PC-3 (cell line): ENCODE data around the gene NAPB.

ENCODE experiments used
- CTCF ChIP-seq: fragments of 300-600 bp; sonication (generic); conservative IDR thresholded peaks from 2 replicates; pipeline ENCODE4 v1.5.1; 2017; ENCODE audit warnings: antibody characterized with exemption, low read depth, mild to moderate bottlenecking, low read length
- EZH2 ChIP-seq: fragments of 300-600 bp; sonication (generic); IDR thresholded peaks from one replicate; pipeline ENCODE4 v1.6.1; 2017; ENCODE audit warnings: antibody characterized with exemption, mild to moderate bottlenecking, low read length; ENCODE audit not compliant: unreplicated experiment

DNA sequence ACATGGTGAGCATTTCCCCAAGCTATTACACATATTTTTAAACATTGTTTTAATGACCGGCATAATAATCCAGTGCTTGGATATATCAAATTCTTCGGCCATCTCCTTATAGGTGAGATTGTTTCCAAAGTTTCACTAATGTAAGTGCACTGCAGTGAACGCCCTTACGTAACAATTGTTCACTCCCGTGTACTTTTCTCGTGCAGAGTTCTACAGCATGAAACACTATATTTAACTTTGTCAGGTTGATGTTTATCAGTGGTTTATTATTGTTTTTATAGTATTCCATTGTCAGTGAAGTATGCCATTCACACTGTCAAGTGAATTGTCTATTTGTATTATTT lies 62.8 kb downstream of the NAPB start:
- TF ChIP-seq EZH2 (no peak), CTCF (no peak)
